Thoracic aorta (tissue), 2 donors: ENCODE data around the gene MIPOL1. TPM values are rescaled to one million over a fixed set of nuclear protein-coding genes. Genes with fewer than 3 reads are reported as not detected.
"Not testable (repeated sequence)": the region's sequence is repeated elsewhere in the genome, so short reads cannot be mapped to it uniquely, and the experiment has no call there.

Experiments
- ATAC-seq: fragments of 150-250 bp; one replicate; pipeline ENCODE4 v1.8.0; 2017; ENCODE audit warnings: low read depth; ENCODE audit not compliant: insufficient number of reproducible peaks, low FRiP score
- DNase-seq: peaks from one replicate; pipeline ENCODE4 v3.0.0-alpha.2; 2020; ENCODE audit warnings: low spot score
- H3K27ac ChIP-seq, 2 donors: fragments of 200-600 bp; sonication (generic); 1 replicate in 1 of 2; 2 replicates in 1 of 2; pipeline ENCODE4 v1.5.1; 2016; ENCODE audit warnings: mild to moderate bottlenecking in 2 of 2, moderate library complexity in 2 of 2
- H3K27me3 ChIP-seq: fragments of 200-600 bp; sonication (generic); replicated peaks from 2 replicates; pipeline ENCODE4 v1.6.0; 2016; ENCODE audit warnings: mild to moderate bottlenecking; ENCODE audit not compliant: insufficient read depth
- H3K36me3 ChIP-seq: fragments of 200-600 bp; sonication (generic); one replicate; pipeline ENCODE4 v1.5.1; 2016
- H3K4me1 ChIP-seq, 2 donors: fragments of 200-600 bp; sonication (generic); 1 replicate in 1 of 2; 2 replicates in 1 of 2; pipeline versions ENCODE4 v1.5.1 to v1.6.0; 2016; ENCODE audit warnings: low read depth in 2 of 2, mild to moderate bottlenecking in 1 of 2; ENCODE audit not compliant: control insufficient read depth in 1 of 2
- H3K4me3 ChIP-seq: fragments of 200-600 bp; sonication (generic); 2 replicates; pipeline ENCODE4 v1.5.1; 2016; ENCODE audit warnings: mild to moderate bottlenecking
- H3K9me3 ChIP-seq: fragments of 200-600 bp; sonication (generic); 2 replicates; pipeline ENCODE4 v1.5.1; 2016
- CTCF ChIP-seq: fragments of 200-600 bp; sonication (generic); IDR thresholded peaks from one replicate; pipeline ENCODE4 v1.5.1; 2019; ENCODE audit warnings: antibody characterized with exemption
- total RNA-seq, 2 donors: library from RNA; depleted of rRNA; stranded (reverse); fragments of >200 nt; gene quantifications; one replicate each; pipeline versions ENCODE4 v1.1.0 to v1.2.3, GENCODE V29; 2016

Gene MIPOL1
- total RNA-seq, 2 donors from 2014 or later = 13.1 to 16.8 TPM

GRCh38 chr14:37545174-37545573, 347.4 kb downstream of the MIPOL1 start:
- DNase-seq (no peak), ATAC-seq (no peak)
- Histone ChIP-seq H3K4me1 (no peaks in the 10 kb centered on the region), H3K4me3 (no peak overlapping the region), H3K36me3 (no peaks in the 10 kb centered on the region), H3K9me3 (no peaks in the 10 kb centered on the region), H3K27me3 (no peaks in the 10 kb centered on the region), H3K27ac (no peak overlapping the region)
- no peak for TF ChIP-seq CTCF

- no peak overlapping the region for H3K27ac ChIP-seq
- no peak for ATAC-seq
- TF ChIP-seq CTCF = no peak
Measured at GRCh38 chr14:37546621-37547447, 349.1 kb downstream of the MIPOL1 start.

GRCh38 chr14:37550511-37550910, 352.8 kb downstream of the MIPOL1 start:
- TF ChIP-seq CTCF = no peak
- Histone ChIP-seq H3K9me3 (no peaks in the 10 kb centered on the region), H3K27me3 (no peaks in the 10 kb centered on the region), H3K4me3 (no peak overlapping the region), H3K36me3 (no peaks in the 10 kb centered on the region), H3K4me1 (no peaks in the 10 kb centered on the region), H3K27ac (no peak overlapping the region)
- DNase-seq = no peak
- no peak for ATAC-seq

More at GRCh38 chr14:37546621-37547447, 349.1 kb downstream of the MIPOL1 start:
- DNase-seq = no peak
- no peaks in the 10 kb centered on the region for H3K27me3 ChIP-seq
- no peaks in the 10 kb centered on the region for H3K36me3 ChIP-seq
- H3K4me3 ChIP-seq = no peak overlapping the region
- H3K9me3 ChIP-seq = no peaks in the 10 kb centered on the region
- no peaks in the 10 kb centered on the region for H3K4me1 ChIP-seq

GRCh38 chr14:37551119-37551518, 353.4 kb downstream of the MIPOL1 start:
- no peak for TF ChIP-seq CTCF

GRCh38 chr14:37553935-37554550, 356.3 kb downstream of the MIPOL1 start:
- H3K27me3 ChIP-seq = no peaks in the 10 kb centered on the region
- no peaks in the 10 kb centered on the region for H3K36me3 ChIP-seq
- no peak for DNase-seq
- H3K27ac ChIP-seq = no peak overlapping the region
- H3K4me3 ChIP-seq = no peak overlapping the region
- no peak for ATAC-seq
- no peak for TF ChIP-seq CTCF
- H3K9me3 ChIP-seq = no peaks in the 10 kb centered on the region
- H3K4me1 ChIP-seq = no peaks in the 10 kb centered on the region

More at GRCh38 chr14:37551119-37551518, 353.4 kb downstream of the MIPOL1 start:
- ATAC-seq (no peak), DNase-seq (no peak)
- Histone ChIP-seq H3K36me3 (no peaks in the 10 kb centered on the region), H3K4me3 (no peak overlapping the region), H3K27me3 (no peaks in the 10 kb centered on the region), H3K4me1 (no peaks in the 10 kb centered on the region), H3K27ac (no peak overlapping the region), H3K9me3 (no peaks in the 10 kb centered on the region)

- not testable (repeated sequence) for H3K9me3 ChIP-seq, ATAC-seq, DNase-seq, H3K27me3 ChIP-seq, H3K36me3 ChIP-seq, H3K27ac ChIP-seq, H3K4me1 ChIP-seq, H3K4me3 ChIP-seq
Measured at GRCh38 chr14:37555596-37555995, 357.9 kb downstream of the MIPOL1 start.
